HEK293T (cell line): ENCODE data around the gene C5orf15.
"Not testable (repeated sequence)": the region's sequence is repeated elsewhere in the genome, so short reads cannot be mapped to it uniquely, and the experiment has no call there.

Experiments
- CTCF ChIA-PET: fragments of 350-600 bp; formaldehyde crosslinking; extraction: SDS; loops from one replicate; lab custom pipeline; 2021; ENCODE audit warnings: antibody characterized with exemption, inconsistent platforms; lab: Yijun Ruan, JAX
- POLR2A ChIA-PET: fragments of 350-600 bp; formaldehyde crosslinking; extraction: SDS; loops from one replicate; lab custom pipeline; 2020; ENCODE audit warnings: antibody characterized with exemption, inconsistent platforms; lab: Yijun Ruan, JAX
- DNase-seq: peaks from one replicate; pipeline ENCODE4 v3.0.0; 2012; ENCODE audit warnings: mixed read lengths; ENCODE audit errors: extremely low spot score
- ARNT ChIP-seq: fragments of 450-650 bp; IDR thresholded peaks from 2 replicates; pipeline ENCODE4 v1.6.1; 2017; ENCODE audit warnings: mild to moderate bottlenecking
- BHLHE40 ChIP-seq: fragments of 450-650 bp; IDR thresholded peaks from 2 replicates; pipeline ENCODE4 v1.6.1; 2016; ENCODE audit warnings: mild to moderate bottlenecking, moderate library complexity, borderline replicate concordance
- CTBP1 ChIP-seq: fragments of 450-650 bp; IDR thresholded peaks from 2 replicates; pipeline ENCODE4 v1.6.1; 2016; ENCODE audit warnings: borderline replicate concordance
- ELF4 ChIP-seq: fragments of 450-650 bp; IDR thresholded peaks from 2 replicates; pipeline ENCODE4 v1.6.1; 2017; ENCODE audit warnings: antibody characterized with exemption
- FOXA1 ChIP-seq: fragments of 450-650 bp; IDR thresholded peaks from 2 replicates; pipeline ENCODE4 v1.6.1; 2016; ENCODE audit warnings: mild to moderate bottlenecking
- FOXK2 ChIP-seq: fragments of 450-650 bp; IDR thresholded peaks from 2 replicates; pipeline ENCODE4 v1.6.1; 2016; ENCODE audit warnings: mild to moderate bottlenecking
- FOXM1 ChIP-seq: fragments of 450-650 bp; IDR thresholded peaks from 2 replicates; pipeline ENCODE4 v1.6.1; 2017; ENCODE audit warnings: mild to moderate bottlenecking, borderline replicate concordance
- HDGF ChIP-seq: fragments of 450-650 bp; IDR thresholded peaks from 2 replicates; pipeline ENCODE4 v1.6.1; 2017; ENCODE audit warnings: antibody characterized with exemption, borderline replicate concordance
- L3MBTL2 ChIP-seq: fragments of 450-650 bp; conservative IDR thresholded peaks from 2 replicates; pipeline ENCODE4 v1.6.1; 2016; ENCODE audit warnings: mild to moderate bottlenecking
- LEF1 ChIP-seq: fragments of 450-650 bp; IDR thresholded peaks from 2 replicates; pipeline ENCODE4 v1.6.1; 2017; ENCODE audit warnings: mild to moderate bottlenecking, borderline replicate concordance
- NFRKB ChIP-seq: fragments of 450-650 bp; IDR thresholded peaks from 2 replicates; pipeline ENCODE4 v1.6.1; 2016; ENCODE audit warnings: mild to moderate bottlenecking, moderate library complexity
- PKNOX1 ChIP-seq: fragments of 450-650 bp; IDR thresholded peaks from 2 replicates; pipeline ENCODE4 v1.6.1; 2016
- SP1 ChIP-seq: fragments of 450-650 bp; IDR thresholded peaks from 2 replicates; pipeline ENCODE4 v1.6.1; 2017
- SUZ12 ChIP-seq: fragments of 450-650 bp; IDR thresholded peaks from 2 replicates; pipeline ENCODE4 v1.6.1; 2016; ENCODE audit warnings: mild to moderate bottlenecking
- TARDBP ChIP-seq: fragments of 450-650 bp; IDR thresholded peaks from 2 replicates; pipeline ENCODE4 v1.6.1; 2016
- ZNF384 ChIP-seq: fragments of 450-650 bp; IDR thresholded peaks from 2 replicates; pipeline ENCODE4 v1.6.1; 2016

The C5orf15 gene

GRCh38 chr5:133980652-133981051, 12.2 kb upstream of the C5orf15 start:
- no peak for DNase-seq
- ChIA-PET POLR2A (no interaction called here), CTCF (interaction anchor here (0.9 to 3.5 kb wide), 4 partner anchors 8 to 117 kb away, joined by 3 to 20 read pairs (median 4); no protein-coding TSS in a partner anchor)
- TF ChIP-seq CTBP1 (no peak), TARDBP (no peak)

- POLR2A ChIA-PET = interaction anchor here (1.4 kb wide), 1 partner anchor 26 kb away, joined by 3 read pairs; the partner anchor contains the start of gene VDAC1
- CTCF ChIA-PET = interaction anchor here (0.6 kb wide), 1 partner anchor 9 kb away, joined by 3 read pairs; no protein-coding TSS in a partner anchor
- DNase-seq = no peak
- TF ChIP-seq ELF4 (no peak), ARNT (no peak), ZNF384 (no peak), BHLHE40 (no peak), TARDBP (no peak), LEF1 (no peak), SP1 (no peak), HDGF (no peak), FOXM1 (no peak), PKNOX1 (no peak), FOXA1 (no peak), CTBP1 (no peak), L3MBTL2 (no peak), FOXK2 (no peak), SUZ12 (no peak), NFRKB (no peak)
Measured at GRCh38 chr5:133978943-133979342, 10.5 kb upstream of the C5orf15 start.

DNA sequence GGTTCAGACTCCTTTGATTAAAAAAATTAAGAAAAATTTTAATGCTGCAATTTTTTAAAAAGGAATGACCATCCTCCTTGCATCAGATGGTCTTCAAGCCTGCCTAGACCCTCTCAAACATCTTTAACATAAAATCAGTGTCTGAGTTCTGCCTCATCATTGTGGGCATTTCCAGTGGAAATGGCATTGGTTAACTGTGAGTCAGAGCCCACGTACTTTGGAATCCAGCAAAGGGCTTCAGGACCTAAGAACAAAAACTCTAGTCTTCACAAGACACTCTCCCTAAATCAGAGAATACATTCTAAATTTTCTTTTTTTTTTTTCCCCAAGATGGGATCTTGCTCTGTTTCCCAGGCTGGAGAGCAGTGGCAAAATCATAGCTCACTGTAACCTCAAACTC, 9.4 kb upstream of the C5orf15 start:
- TF ChIP-seq PKNOX1 (no peak), ZNF384 (no peak), FOXM1 (no peak), SUZ12 (no peak), ELF4 (no peak), FOXK2 (no peak), CTBP1 (no peak), TARDBP (no peak), BHLHE40 (no peak), NFRKB (no peak), FOXA1 (no peak), ARNT (no peak), SP1 (no peak), L3MBTL2 (no peak), HDGF (no peak), LEF1 (no peak)
- ChIA-PET POLR2A (no interaction called here), CTCF (no interaction called here)
- no peak for DNase-seq

GRCh38 chr5:133977161-133977787, 8.8 kb upstream of the C5orf15 start:
- ChIA-PET CTCF (interaction anchor here (1.9 kb wide), 1 partner anchor 19 kb away, joined by 12 read pairs; no protein-coding TSS in a partner anchor), POLR2A (interaction anchor here (1.2 kb wide), 1 partner anchor 26 kb away, joined by 3 read pairs; no protein-coding TSS in a partner anchor)
- TF ChIP-seq FOXM1 = no peak
- TF ChIP-seq ARNT = no peak
- TF ChIP-seq L3MBTL2 = no peak
- no peak for TF ChIP-seq BHLHE40
- no peak for TF ChIP-seq ZNF384
- TF ChIP-seq FOXA1 = no peak
- no peak for TF ChIP-seq PKNOX1
- no peak for TF ChIP-seq TARDBP
- TF ChIP-seq SP1 = no peak
- no peak for TF ChIP-seq LEF1
- TF ChIP-seq HDGF = no peak
- TF ChIP-seq ELF4 = no peak
- DNase-seq = no peak

DNA sequence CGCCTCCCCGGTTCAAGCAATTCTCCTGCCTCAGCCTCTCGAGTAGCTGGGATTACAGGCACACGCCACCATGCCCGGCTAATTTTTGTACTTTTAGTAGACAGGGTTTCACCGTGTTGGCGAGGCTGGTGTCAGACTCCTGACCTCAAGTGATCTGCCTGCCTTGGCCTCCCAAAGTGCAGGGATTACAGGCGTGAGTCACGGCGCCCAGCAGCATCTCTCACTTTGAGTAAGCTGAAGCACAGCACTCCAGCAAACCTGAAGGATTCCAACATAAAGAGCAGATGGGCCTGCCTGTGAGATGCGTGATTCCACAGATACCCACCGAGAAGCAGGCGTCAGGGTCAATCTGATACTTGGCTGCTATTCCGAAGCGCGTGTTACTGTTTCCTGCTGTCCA, 7.1 kb upstream of the C5orf15 start:
- DNase-seq, POLR2A ChIA-PET: not testable (repeated sequence)
- CTCF ChIA-PET = interaction anchor here (1.9 kb wide), 1 partner anchor 21 kb away, joined by 12 read pairs; no protein-coding TSS in a partner anchor

DNA sequence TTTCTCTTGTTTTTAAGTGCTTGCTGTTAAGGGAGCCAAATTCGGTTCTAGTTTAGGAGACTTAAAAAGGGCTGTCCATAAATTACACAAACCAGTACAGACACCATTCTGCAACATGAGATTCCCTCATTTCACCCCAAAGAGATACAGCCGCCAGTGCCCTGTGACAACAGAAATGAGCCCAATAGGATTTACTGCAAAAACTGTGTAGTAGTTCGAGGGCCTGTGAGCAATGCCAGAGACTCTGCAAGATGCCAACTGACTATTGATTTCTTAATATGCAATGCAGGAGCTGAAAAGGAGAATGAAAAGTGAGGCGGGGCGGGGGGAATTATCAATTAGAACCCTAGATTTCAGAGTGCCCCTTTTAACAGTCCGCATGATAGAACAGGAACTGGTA, 5.7 kb upstream of the C5orf15 start:
- TF ChIP-seq CTBP1 (no peak), HDGF (no peak), TARDBP (no peak), ELF4 (no peak), FOXK2 (no peak), SUZ12 (no peak), FOXA1 (no peak), ARNT (no peak), FOXM1 (no peak), BHLHE40 (no peak), PKNOX1 (no peak), SP1 (no peak), ZNF384 (no peak)
- no peak for DNase-seq
- ChIA-PET CTCF (no interaction called here), POLR2A (no interaction called here)
